HG02623 (cell line): ENCODE data around the gene VSIR.

Experiments
- ATAC-seq: cut with Tn5 transposase; IDR thresholded peaks from one replicate; pipeline ENCODE4 v1.9.1; 2021; ENCODE audit warnings: moderate library complexity; ENCODE audit not compliant: unreplicated experiment

VSIR gene

GRCh38 chr10:71765906-71766716 is 7.2 kb downstream of the VSIR start:
- ATAC-seq = no peak

GRCh38 chr10:71765176-71765904 is 8.0 kb downstream of the VSIR start:
- no peak for ATAC-seq

- no peak for ATAC-seq
Observed at GRCh38 chr10:71763352-71764127, 9.8 kb downstream of the VSIR start.

- ATAC-seq = no peak
Observed at GRCh38 chr10:71762324-71762723, 11.0 kb downstream of the VSIR start.

GRCh38 chr10:71761541-71762113 is 11.7 kb downstream of the VSIR start:
- no peak for ATAC-seq

- ATAC-seq = no peak
Observed at GRCh38 chr10:71761105-71761511, 12.2 kb downstream of the VSIR start.

GRCh38 chr10:71757399-71757922 is 15.9 kb downstream of the VSIR start:
- no peak for ATAC-seq

- ATAC-seq = no peak
Observed at GRCh38 chr10:71756311-71757191, 16.8 kb downstream of the VSIR start.

GRCh38 chr10:71755179-71755879 is 18.0 kb downstream of the VSIR start:
- no peak for ATAC-seq

- no peak for ATAC-seq
Observed at GRCh38 chr10:71754562-71754961, 18.8 kb downstream of the VSIR start.

GRCh38 chr10:71753960-71754505 is 19.3 kb downstream of the VSIR start:
- ATAC-seq = no peak

- no peak for ATAC-seq
Observed at GRCh38 chr10:71753091-71753959, 20.0 kb downstream of the VSIR start.

- no peak for ATAC-seq
Observed at GRCh38 chr10:71752391-71753090, 20.8 kb downstream of the VSIR start.

GRCh38 chr10:71751515-71752224 is 21.6 kb downstream of the VSIR start:
- ATAC-seq = no peak

- no peak for ATAC-seq
Observed at GRCh38 chr10:71750986-71751385, 22.3 kb downstream of the VSIR start.

GRCh38 chr10:71750124-71750841 is 23.0 kb downstream of the VSIR start:
- no peak for ATAC-seq
